Posterior vena cava (tissue), 2 donors: ENCODE data around the gene RRP7A. TPM values are rescaled to one million over a fixed set of nuclear protein-coding genes. Genes with fewer than 3 reads are reported as not detected.
"Not testable (repeated sequence)": the region's sequence is repeated elsewhere in the genome, so short reads cannot be mapped to it uniquely, and the experiment has no call there.

Experiments
- DNase-seq: peaks from one replicate; pipeline ENCODE4 v3.0.0-alpha.2; 2020; ENCODE audit warnings: low spot score
- intact Hi-C, 2 donors: fragments of 100-400 bp; cut with DNase I; formaldehyde crosslinking; loops; one replicate each; pipeline versions ENCODE4 v1.14.1 to v1.14.2; 2022 to 2023
- total RNA-seq, 2 donors: library from RNA; stranded (reverse); fragmentation: NEBNext Ultra II Directional; extraction: Animal tissue kit (Norgen Biotek cat#: 25700); gene quantifications; one replicate each; pipeline ENCODE4 v1.2.1, GENCODE V29; 2021
- donor health status: DM: yes; HTN: yes; CAD: no.
- donor health status: DM: yes; HTN: yes; CAD: no.

RRP7A gene
- total RNA-seq, 2 donors from 2014 or later, result 26.0 to 32.4 TPM

DNA sequence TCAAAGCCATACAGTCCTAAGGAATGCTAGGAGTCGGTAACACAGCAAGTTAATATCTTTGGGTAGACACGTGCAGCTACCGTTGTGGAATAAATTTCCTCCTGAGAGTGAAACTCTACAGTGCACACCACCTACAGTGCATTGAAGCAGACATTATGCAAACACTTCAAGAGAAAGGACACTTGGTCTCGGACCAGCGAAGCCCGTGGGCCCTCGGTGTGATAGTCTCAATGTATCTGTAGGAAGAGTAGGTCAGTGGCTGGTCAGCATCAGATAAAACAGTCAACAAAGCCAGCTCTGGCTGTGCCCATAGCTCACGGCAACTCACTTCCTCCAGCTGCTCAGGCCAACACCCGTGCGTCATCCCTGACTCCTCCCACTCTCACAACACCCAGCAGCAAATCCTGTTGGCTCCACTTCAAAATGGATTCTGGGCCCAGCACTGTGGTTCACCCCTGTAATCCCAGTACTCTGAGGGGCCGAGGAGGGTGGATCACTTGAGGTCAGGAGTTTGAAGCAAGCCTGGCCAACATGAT, 19.7 kb upstream of the RRP7A start:
- intact Hi-C loops, result not testable (repeated sequence)

DNA sequence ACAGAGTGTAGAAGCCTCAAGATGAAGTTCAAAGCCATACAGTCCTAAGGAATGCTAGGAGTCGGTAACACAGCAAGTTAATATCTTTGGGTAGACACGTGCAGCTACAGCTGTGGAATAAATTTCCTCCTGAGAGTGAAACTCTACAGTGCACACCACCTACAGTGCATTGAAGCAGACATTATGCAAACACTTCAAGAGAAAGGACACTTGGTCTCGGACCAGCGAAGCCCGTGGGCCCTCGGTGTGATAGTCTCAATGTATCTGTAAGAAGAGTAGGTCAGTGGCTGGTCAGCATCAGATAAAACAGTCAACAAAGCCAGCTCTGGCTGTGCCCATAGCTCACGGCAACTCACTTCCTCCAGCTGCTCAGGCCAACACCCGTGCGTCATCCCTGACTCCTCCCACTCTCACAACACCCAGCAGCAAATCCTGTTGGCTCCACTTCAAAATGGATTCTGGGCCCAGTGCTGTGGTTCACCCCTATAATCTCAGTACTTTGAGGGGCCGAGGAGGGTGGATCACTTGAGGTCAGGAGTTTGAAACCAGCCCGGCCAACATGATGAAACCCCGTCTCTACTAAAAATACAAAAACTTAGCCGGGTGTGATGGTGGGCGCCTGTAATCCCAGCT, 17.7 kb upstream of the RRP7A start:
- intact Hi-C loops, DNase-seq: not testable (repeated sequence)

More for the DNA sequence above, 19.7 kb upstream of the RRP7A start:
- DNase-seq, result not testable (repeated sequence)

DNA sequence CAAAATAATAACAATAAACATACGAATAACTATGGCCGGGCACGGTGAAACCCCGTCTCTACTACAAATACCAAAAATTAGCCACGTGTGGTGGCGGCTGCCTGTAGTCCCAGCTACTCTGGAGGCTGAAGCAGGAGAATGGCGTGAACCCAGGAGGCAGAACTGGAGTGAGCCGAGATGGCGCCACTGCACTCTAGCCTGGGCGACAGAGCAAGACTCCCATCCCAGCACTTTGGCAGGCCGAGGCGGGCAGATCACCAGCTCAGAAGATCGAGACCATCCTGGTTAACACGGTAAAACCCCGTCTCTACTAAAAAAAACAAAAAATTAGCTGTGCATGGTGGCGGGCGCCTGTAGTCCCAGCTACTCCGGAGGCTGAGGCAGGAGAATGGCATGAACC, 17.0 kb upstream of the RRP7A start:
- DNase-seq, intact Hi-C loops: not testable (repeated sequence)

DNA sequence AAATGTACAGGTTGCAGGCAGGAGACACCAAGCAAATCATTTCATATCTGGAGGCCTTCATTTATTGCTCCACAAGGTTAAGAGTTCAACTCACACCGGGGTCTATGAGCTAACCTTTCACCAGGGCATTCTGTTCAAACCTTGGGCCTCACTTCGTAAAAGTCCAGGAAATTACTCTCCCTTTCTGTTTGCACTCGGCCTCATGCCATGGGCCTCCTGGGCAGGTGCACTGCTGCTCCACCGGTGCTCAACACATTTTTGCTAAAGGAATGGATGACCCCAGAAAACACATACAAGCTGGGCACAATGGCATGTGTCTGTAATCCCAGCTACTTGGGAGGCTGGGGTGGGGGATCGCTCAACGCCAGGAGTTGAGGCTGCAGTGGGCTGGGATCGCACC, 16.6 kb upstream of the RRP7A start:
- intact Hi-C loops, result no loop called here

DNA sequence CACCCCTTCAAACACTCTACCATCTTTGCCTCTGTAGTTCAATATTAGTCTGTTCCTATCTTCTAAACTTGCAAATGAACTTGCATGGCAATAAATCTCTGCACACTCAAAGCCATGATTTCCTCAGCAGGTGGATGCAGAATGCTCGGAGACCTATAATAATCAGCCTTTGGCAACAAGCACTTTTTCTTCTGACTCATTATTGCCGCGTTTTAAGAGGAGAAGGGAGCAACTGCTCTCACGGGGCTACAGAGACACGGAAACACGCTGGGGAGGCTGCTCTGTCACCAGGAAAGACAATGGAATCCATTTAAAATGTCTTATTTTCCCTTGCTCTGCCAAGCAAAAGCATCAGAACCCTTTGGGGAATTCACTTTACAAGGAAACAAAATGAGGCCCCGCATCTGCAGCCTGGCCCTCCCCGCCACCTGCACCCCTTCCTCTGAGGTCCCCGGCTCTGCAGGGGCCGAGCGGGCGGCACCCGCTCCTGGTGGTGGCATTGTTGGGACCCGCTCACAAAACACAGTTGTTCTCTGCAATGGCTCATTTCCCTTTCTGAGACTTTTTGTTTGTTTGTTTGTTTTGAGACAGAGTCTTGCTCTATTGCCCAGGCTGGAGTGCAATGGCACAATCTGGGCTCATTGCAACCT, 15.6 kb upstream of the RRP7A start:
- intact Hi-C loops, DNase-seq: not testable (repeated sequence)

More for the DNA sequence above, 16.6 kb upstream of the RRP7A start:
- no peak for DNase-seq

DNA sequence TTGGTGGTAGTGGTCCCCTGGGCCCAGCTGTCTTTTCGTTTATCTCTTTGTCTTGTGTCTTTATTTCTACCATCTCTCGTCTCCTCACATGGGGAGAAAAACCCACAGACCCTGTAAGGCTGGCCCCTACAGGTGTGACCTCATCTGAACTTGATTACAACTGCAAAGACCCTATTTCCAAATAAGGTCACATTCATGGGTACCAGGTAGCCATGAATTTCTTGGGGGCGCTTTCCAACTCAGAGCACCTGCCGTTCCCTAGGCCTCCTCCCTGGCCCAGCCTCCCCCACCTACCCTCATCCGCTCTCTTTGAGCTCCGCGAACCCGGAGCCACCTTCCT, 14.0 kb upstream of the RRP7A start:
- intact Hi-C loops, result loop anchor here in 1 of 2 donors (5.0 kb wide), 1 partner anchor 296 kb away; no protein-coding TSS in a partner anchor
- DNase-seq, result no peak

DNA sequence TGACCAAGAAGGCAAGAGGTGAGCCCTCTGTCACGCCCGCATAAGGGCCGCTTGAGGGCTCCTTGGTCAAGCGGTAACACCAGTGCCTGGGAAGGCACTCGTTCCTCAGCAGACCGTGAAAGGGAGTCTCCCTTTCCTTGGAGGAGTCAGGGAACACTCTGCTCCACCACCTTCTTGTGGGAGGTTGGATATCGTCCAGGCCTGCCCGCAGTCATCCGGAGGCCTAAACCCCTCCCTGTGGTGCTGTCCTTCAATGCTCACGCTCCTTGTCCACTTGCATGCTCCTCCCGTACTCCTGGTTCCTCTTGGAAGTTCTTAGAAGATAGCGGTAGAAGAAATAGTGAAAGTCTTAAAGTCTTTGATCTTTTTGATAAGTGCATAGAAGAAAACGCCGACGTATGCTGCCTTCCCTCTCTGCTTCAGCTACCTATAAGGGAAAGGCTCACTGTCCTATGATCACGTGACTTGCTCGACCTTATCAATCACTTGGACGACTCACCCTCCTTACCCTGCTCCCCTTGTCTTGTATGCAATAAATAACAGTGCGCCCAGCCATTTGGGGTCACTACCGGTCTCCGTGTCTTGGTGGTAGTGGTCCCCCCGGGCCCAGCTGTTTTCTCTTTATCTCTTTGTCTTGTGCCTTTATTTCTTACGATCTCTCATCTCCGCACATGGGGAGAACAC, 11.9 kb upstream of the RRP7A start:
- intact Hi-C loops, result loop anchor here in 1 of 2 donors (5.0 kb wide), 1 partner anchor 294 kb away; no protein-coding TSS in a partner anchor
- DNase-seq, result not testable (repeated sequence)

DNA sequence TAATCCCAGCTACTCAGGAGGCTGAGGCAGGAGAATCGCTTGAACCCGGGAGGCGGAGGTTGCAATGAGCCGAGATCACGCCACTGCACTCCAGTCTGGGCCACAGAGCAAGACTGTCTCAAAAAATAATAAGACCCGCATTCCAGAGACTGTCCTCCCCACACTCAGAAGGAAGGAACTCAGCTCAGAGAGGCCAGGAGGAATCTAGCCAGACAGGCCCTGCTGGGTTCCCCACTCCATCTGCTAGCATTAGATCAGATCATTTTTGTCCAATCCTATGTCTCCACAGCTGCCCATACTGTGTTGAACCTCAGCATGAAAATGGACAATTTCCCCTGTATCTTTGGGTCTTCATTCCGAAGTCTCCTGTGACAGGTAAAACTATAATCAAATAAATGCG, 9.8 kb upstream of the RRP7A start:
- DNase-seq, intact Hi-C loops: not testable (repeated sequence)

DNA sequence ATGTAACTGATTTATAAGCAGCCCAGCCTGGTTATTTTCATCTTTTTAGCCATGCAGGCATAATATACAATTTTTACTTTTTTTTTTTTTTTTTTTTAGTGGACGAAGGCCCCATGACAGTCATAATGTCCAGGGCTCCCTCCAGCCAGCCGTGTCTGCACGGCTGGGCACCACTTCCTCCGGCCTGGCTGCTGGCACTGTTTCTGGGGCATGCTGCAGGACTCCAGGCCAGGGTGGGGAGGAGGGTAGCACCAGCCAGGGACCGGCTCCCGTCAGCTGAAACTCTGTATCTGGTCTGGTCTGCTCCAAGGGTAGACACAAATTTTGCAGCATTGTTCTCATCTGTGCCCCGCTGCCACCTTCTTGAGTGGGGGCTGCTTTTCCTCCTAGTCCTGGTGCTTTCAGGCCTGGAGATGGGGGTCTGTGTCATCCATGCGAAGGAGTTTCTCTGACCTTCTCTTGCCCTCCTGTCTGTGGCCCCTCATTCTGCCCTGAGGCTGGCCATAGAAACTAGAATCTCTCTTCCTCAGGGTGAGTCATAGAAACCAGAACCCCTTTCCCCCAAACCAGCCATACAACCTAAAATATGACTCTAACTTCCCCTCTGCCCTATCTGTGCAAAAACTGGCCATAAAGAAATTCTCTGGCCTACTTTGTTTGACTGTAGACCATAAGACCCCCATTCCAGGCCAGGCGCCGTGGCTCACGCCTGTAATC, 9.2 kb upstream of the RRP7A start:
- intact Hi-C loops, result no loop called here
- no peak for DNase-seq

DNA sequence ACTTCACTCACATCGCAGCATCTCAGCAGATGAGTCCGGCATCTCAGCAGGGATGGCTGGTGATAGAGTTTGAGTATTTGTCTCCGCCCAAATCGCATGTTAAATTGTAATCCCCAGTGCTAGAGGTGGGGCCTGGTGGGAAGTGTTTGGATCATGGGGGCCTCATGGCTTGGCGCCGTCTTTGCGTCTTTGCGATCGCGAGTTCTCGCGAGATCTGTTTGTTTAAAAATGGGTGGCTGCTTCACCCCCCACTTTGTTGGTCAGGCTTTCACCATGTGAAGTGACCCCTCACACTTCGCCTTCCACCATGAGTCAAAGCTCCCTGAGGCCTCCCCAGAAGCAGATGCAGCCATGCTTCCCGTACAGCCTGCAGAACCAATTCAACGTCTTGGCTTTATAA, 3.0 kb upstream of the RRP7A start:
- DNase-seq, result no peak
- intact Hi-C loops, result no loop called here

DNA sequence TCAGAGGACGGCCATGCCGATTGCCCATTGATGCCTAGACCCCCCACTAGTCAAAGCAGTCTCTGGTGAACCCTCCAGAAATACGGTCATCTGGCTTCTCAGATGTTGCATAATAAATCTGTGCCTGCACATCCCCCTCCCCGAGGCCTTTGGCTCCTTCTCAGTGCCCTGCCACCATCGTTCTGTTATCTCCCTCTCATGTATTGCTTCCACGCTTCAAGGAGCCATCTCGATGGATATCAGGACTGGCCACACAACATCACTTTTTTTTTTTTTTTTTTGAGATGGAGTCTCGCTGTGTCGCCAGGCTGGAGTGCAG, 1.6 kb upstream of the RRP7A start:
- DNase-seq, result no peak
- intact Hi-C loops, result no loop called here

DNA sequence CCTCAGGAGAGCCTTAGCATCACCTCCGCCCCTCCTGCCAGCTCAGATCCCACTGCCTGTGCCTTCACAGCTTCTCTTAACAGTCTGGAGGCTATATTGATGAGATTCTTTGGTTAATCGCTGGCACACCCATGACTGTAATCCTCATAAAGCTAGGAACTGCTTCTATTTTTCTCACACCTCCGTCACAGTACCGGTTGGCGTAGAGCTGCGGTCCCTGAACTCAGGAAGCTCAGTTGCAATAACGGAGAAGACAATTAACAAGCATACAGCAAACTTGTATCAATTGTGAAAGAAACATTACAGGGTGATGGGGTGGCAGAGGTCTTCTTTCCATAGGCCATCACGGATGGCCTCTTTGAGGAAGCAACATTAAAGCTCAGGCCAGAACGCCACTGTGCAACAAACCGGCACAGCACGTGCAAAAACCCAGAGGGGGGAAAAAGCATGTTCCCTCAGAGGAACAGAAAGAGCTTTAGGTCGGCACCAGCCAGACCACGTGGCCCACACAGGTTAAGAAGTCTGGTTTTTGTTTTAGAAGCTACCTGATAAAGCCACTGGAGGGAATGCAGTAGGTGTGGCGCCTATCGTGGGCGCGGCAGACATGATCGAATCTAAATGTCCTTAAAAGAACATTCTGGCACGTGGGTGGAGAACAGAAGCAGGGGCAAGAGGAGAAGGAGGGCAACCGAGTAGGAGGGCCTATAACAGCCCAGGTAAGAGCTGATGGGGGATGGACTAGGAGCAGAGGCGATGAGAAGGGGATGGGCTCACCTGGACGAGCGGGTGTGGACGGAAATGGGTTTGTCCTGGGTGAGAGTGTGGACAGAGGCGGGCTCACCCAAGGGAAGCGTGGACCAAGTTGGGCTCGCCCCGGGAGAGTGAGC, 715 bp downstream of the RRP7A start:
- DNase-seq, intact Hi-C loops: not testable (repeated sequence)

DNA sequence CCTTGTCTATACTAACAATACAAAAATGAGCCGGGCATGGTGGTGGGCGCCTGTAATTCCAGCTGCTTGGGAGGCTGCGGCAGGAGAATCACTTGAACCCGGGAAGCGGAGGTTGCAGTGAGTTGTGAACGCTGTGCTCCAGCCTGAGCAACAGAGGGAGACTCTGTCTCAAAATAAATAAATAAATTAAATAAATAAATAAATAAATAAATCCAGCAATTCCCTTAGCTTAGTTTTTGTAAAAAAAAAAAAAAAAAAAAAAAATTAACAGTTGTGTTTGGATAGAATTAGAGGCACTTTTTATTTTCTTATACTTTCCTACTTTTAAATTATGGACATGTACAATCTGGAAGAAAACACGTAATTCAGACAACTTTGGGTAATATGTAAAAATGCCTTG, 2.5 kb downstream of the RRP7A start:
- DNase-seq, intact Hi-C loops: not testable (repeated sequence)

DNA sequence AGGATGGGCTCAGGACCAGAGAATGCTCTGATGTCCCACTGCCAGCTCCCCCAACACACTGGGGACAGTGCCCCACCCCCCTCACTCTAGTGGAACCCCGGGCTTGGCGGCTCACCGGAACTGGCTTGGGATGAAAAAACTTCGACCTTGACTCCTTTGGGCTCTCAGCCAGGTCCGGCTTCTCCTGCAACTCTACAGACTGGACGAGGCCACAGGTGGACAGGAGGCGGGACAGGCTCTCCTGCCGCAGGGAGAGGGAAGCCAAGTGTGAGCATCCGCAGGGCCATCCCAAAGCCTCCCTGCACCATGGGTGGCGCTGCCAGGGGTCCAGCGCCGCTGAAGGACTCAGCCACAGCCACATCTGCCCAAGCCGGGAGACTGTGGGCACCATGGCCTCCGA, 3.7 kb downstream of the RRP7A start:
- intact Hi-C loops, result no loop called here
- no peak for DNase-seq

DNA sequence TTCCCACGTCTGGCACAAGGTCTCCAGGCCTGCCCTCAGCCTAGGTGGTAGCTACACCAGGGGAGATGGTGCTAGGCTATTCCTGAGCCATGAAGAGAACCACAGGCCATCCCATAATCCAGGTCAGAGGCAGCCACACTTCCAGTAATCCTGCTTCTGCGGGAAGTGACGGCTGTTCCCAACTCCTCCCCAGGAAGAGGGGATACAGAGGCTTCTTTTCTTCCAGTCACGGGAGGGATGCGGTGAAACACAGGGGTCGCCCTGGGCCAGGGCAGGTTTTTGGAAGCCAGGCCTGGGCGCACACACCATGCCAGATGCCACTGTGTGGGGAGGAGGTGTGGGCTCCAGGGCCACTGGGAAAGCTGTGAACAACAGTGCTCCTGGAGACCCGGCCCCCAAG, 4.3 kb downstream of the RRP7A start:
- intact Hi-C loops, DNase-seq: not testable (repeated sequence)

DNA sequence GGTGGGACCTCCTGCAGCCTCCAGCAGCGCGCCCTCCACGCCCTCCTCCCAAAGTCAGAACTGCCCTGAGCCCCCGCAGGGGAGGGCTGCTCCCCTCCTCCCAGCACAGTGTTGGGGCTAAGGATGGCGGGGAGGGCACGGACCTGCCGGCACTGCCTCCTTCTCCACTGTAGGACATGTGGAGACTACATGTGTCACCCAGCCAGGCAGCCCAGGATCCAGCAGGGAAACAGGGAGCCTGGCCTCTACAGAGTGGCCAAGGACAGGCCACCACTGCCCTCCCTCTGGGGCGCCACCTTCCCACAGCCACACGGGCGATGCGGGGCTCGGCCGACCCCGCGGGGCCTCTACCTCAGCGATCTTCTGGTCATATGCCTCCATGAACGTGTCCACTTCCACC, 5.3 kb downstream of the RRP7A start:
- DNase-seq, intact Hi-C loops: not testable (repeated sequence)

DNA sequence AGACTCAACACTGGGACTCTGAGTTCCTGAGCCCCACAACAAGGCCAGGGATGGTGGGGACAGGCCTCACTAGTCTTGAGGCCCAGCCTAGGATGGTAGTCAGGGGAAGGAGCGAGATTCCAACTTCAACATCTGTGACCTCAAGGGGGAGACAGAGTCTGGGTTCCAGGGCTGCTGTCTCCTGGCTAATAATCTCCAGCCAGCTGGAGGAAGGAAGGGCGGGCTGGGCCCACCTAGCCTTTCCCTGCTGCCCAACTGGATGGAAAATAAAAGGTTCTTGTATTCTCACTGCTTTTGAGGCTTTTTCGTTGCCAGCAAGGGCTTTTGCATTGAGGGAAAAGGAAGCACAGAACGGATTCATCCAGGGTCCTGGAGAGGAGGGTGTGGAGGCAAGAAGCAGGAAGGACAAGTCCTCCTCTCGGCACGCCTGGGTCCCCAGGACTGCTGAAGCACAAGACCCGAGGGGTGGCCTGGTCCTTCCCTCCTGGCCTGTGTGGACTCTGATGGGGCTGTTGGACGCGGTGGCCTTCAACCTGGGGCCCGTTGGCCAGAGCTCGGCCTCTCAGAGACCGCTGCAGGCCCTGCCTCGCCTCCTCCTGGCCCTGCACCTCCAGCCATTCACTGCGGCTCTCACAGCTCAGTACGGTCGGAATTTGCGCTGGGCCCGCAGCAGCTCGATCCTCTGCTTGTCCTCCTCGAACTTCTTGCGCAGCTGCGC, 7.2 kb downstream of the RRP7A start:
- intact Hi-C loops, DNase-seq: not testable (repeated sequence)

DNA sequence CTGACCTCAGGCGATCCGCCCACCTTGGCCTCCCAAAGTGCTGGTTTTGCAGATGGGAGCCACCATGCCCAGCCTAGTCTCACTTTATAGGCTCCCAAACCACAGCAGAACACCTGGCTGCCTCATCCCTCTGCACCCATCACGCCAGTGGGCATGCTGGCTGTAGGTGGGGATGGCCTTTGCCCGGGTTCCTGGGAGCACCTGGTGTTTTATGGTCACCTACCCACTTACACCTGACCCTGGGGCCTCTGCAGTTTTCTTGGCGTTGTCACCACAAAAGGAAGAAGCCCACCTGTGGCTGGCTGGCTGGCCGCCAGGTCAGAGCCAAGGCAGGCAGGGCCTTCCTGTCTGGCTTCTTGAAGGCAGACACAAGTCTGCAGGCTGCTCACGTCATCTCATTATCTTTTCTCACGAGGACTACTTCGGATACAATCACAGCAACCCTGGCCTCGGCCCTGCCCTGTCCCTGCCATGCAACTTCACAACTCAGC, 8.2 kb downstream of the RRP7A start:
- DNase-seq, result no peak
- intact Hi-C loops, result no loop called here
